Fibroblast of skin of left quadriceps (primary cell): ENCODE data around the gene FAM136A.
"Not testable (repeated sequence)": the region's sequence is repeated elsewhere in the genome, so short reads cannot be mapped to it uniquely, and the experiment has no call there.

ENCODE experiments used
- DNase-seq, 2 experiments: peaks; one replicate each; pipeline ENCODE4 v3.0.0-alpha.2; 2013; ENCODE audit warnings: low read depth in 2 of 2

Gene FAM136A

DNA sequence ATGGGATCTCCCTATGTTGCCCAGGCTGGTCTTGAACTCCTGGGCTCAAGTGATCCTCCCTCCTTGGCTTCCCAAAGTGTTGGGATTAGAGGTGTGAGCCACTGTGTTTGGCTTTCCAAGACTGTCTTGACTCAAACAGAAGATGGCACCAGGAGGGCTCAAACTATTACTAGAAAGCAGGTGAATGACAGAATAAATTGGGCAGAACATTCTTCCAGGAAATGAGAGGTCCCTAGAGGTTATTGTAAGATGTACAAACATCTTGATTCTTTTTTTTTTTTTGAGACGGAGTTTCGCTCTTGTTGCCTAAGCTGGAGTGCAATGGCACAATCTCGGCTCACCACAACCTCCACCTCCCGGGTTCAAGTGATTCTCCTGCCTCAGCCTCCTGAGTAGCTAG lies 4.0 kb downstream of the FAM136A start:
- not testable (repeated sequence) for DNase-seq

DNA sequence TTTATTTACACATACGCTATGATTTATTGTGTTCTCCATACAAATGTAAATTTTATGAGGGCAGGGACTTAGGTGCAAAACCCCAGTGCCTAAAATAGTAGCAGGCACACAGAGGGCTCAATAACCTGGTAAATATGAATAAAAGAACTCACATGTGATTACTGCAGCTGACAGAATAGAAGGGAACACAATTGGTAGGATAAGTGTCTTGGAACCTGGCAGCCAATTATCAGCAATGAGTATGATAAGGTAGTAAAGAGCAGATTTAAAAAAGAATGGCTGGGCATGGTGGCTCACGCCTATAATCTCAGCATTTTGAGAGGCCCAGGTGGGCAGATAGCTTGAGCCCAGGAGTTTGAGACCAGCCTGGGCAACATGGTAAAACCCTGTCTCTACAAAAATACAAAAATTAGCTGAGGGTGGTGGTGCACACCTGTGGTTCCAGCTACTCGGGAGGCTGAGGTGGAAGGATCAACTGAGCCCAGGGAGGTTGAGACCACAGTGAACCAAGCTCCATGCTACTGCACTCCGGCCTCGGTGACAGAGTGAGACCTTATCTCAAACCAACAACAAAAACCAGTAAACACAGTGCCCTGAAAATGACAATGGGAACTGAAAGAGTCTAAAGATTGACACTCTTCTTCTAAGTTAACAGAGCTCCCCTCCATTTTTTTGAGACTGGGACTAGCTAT lies 18.2 kb downstream of the FAM136A start:
- no peak for DNase-seq

DNA sequence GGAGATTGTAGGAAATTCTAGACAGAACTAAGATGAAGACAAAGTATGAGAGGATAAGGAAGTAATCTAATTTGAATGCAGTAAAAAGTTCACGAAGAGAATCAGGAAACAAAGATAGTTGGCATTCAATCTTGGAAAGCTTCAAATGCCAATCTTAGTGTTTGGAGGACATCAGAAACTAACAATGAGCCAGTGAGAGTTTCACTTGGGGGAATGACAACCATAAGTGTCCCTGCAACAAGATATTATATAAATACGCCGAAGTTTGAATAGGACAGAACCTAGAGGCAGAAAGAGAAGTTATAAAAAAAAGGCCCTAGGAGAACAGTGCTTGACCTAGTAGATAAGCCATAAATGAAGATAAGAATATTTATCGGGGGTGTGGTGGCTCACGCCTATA lies 19.4 kb downstream of the FAM136A start:
- DNase-seq, result no peak

- no peak for DNase-seq
Measured at GRCh38 chr2:70280242-70280798, 21.5 kb downstream of the FAM136A start.

GRCh38 chr2:70270323-70270722 lies 31.5 kb downstream of the FAM136A start:
- DNase-seq, result no peak

DNA sequence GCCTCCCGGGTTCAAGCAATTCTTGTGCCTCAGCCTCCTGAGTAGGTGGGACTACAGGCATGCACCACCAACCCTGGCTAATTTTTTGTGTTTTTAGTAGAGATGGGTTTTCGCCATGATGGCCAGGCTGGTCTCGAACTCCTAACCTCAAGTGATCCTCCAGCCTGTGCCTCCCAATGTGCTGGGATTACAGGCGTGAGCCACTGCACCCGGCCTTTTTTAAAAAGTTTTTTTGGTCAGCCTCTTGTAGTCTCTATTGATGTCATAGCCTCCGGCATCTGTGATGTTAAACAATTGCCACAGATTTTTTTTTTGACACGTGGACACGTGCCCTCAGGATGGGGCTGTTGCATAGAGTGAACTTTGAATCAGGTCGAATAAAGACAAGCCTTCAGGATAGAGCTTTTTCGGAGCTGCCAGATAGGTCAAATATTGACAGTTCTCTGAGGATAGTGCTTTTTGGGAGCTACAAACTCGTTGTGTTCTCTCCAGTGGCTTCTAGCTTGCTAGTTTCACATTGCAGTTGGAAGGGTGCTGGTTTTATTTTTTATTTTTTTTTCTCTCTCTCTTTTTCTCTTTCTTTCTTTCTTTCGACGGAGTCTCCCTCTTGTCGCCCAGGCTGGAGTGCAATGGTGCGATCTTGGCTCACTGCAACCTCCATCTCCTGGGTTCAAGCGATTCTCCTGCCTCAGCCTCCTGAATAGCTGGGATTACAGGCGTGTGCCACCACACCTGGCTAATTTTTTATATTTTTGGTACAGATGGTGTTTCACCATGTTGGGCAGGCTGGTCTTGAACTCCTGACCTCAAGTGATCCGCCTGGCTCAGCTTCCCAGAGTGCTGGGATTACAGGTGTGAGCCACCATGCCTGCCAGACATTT lies 32.2 kb downstream of the FAM136A start:
- not testable (repeated sequence) for DNase-seq

GRCh38 chr2:70266925-70267324 lies 34.9 kb downstream of the FAM136A start:
- DNase-seq, result not testable (repeated sequence)

- DNase-seq, result no peak
Measured at GRCh38 chr2:70261501-70261900, 40.4 kb downstream of the FAM136A start.

GRCh38 chr2:70258532-70258875 lies 43.4 kb downstream of the FAM136A start:
- no peak for DNase-seq

- DNase-seq, result no peak
Measured at GRCh38 chr2:70255637-70256314, 46.1 kb downstream of the FAM136A start.

- no peak for DNase-seq
Measured at GRCh38 chr2:70250434-70250833, 51.4 kb downstream of the FAM136A start.

DNA sequence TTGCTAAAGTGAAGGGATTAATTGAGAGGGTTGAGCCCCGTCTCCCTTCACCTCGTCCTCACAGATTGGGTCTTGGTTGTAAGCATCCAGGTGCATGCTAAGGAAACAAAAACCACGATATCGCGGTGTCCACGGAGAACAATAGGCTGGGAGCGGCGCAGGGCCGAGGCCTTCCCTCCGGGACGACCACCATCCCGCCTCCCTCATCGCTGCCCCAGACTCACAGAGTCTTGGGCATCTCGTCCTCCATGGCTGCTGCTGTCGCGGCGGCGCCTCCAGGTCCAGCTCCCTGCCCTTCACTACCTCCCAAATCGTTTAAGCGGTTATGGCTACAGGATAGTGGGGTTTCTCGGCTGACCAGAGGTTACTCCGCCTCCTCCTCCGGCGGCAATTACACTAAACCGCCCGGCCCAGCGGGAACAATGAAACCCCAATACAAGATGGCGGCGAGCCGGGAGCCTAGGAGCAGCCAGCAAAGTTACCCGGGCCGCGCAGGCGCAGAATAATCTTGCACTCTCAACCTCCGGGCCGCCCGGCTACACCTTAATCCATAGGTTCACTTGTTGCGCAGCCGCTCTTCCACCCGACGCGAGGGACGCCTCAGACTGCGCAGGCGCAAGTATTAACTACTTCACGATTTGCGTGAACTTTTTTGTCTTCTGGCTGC lies 53.6 kb downstream of the FAM136A start, which contains the start of gene TIA1:
TSS of gene TIA1 (minus strand) at position 448 of the 667 bp plus-strand sequence. CDS start at position 250, 198 bp downstream.
- DNase-seq, result peak; percentile 96

- no peak for DNase-seq
Measured at GRCh38 chr2:70247364-70248180, 54.3 kb downstream of the FAM136A start.
